Prostate gland (tissue), 2 donors: ENCODE data around the gene PRPS1L1. TPM values are rescaled to one million over a fixed set of nuclear protein-coding genes. Genes with fewer than 3 reads are reported as not detected.

ENCODE experiments used
- DNase-seq: peaks from one replicate; pipeline ENCODE4 v3.0.0-alpha.2; 2019; ENCODE audit warnings: low spot score
- H3K27ac ChIP-seq, 2 donors: fragments of 200-600 bp; sonication (generic); 2 replicates each; pipeline ENCODE4 v1.5.1; 2017 to 2019
- H3K27me3 ChIP-seq: fragments of 200-600 bp; sonication (generic); replicated peaks from 2 replicates; pipeline ENCODE4 v1.5.1; 2019; ENCODE audit not compliant: insufficient read depth
- H3K36me3 ChIP-seq, 2 donors: fragments of 200-600 bp; sonication (generic); 1 replicate in 1 of 2; 2 replicates in 1 of 2; pipeline versions ENCODE4 v1.5.1 to v1.8.1; 2017 to 2019
- H3K4me1 ChIP-seq: fragments of 200-600 bp; sonication (generic); replicated peaks from 2 replicates; pipeline ENCODE4 v1.5.1; 2019
- H3K4me3 ChIP-seq, 2 donors: fragments of 200-600 bp; sonication (generic); 2 replicates each; pipeline ENCODE4 v1.5.1; 2017 to 2019
- H3K9me3 ChIP-seq: fragments of 200-600 bp; sonication (generic); 2 replicates; pipeline ENCODE4 v1.5.1; 2017
- POLR2A ChIP-seq: fragments of 450-650 bp; IDR thresholded peaks from one replicate; pipeline ENCODE4 v1.6.1; 2016; ENCODE audit warnings: antibody characterized with exemption, mild to moderate bottlenecking
- POLR2AphosphoS5 ChIP-seq: sonication (generic); formaldehyde crosslinking; IDR thresholded peaks from one replicate; pipeline ENCODE4 v1.6.1; 2017; ENCODE audit warnings: antibody characterized with exemption
- WGBS: methylation state at CpG from one replicate; pipeline ENCODE4 v1.1.5; 2018; 5-methylcytosine and 5-hydroxymethylcytosine counted together
- intact Hi-C: fragments of 100-400 bp; cut with DNase I; formaldehyde crosslinking; loops from one replicate; pipeline ENCODE4 v1.14.2; 2022
- total RNA-seq, 2 donors: library from RNA; depleted of rRNA; stranded (reverse); fragments of >200 nt; gene quantifications; one replicate each; pipeline ENCODE4 v1.1.0, GENCODE V29; 2016
- TF ChIP-seq, protein P1 (sequence below), 4 experiments: fragments of 200-600 bp in 2 of 4; fragments of 450-650 bp in 2 of 4; sonication (generic) in 2 of 4; IDR thresholded peaks; 1 replicate in 3 of 4; 2 replicates in 1 of 4; pipeline ENCODE4 v1.5.1; 2016 to 2019; ENCODE audit warnings: antibody characterized with exemption in 4 of 4, mild to moderate bottlenecking in 2 of 4, moderate library complexity in 2 of 4

Gene PRPS1L1
- total RNA-seq, 2 donors from 2014 or later, result 2.7 TPM; not detected in 1

DNA sequence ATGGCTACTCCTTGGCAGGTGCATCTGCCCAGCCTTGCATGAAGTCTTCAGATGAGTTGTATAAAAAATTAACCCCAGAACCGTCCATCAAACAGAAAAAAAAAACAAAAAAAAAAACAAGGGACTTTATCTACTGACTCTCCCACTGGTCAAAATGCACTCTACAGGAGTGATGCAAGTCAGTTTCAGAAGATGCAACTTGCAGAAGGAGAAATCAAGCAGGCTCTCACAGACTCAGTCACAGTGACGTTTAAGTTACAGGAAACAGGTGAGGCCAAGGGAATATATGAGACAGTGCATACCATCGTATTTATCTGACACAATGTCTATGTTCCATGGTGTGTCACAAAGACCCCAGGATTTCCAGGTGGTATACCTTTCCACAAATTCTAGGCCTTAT lies 17.5 kb upstream of the PRPS1L1 start:
- H3K27me3 ChIP-seq, result no peaks in the 10 kb centered on the region
- 84% methylated on average over 3 of the region's 3 CpGs for WGBS
- no peaks in the 10 kb centered on the region for H3K9me3 ChIP-seq
- no peak overlapping the region for H3K27ac ChIP-seq
- TF ChIP-seq POLR2AphosphoS5, result no peak
- no peak for TF ChIP-seq POLR2A
- TF ChIP-seq, protein P1, sequence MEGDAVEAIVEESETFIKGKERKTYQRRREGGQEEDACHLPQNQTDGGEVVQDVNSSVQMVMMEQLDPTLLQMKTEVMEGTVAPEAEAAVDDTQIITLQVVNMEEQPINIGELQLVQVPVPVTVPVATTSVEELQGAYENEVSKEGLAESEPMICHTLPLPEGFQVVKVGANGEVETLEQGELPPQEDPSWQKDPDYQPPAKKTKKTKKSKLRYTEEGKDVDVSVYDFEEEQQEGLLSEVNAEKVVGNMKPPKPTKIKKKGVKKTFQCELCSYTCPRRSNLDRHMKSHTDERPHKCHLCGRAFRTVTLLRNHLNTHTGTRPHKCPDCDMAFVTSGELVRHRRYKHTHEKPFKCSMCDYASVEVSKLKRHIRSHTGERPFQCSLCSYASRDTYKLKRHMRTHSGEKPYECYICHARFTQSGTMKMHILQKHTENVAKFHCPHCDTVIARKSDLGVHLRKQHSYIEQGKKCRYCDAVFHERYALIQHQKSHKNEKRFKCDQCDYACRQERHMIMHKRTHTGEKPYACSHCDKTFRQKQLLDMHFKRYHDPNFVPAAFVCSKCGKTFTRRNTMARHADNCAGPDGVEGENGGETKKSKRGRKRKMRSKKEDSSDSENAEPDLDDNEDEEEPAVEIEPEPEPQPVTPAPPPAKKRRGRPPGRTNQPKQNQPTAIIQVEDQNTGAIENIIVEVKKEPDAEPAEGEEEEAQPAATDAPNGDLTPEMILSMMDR (IDR thresholded peaks at IDR 0.05), result no peak
- H3K4me3 ChIP-seq, result no peak overlapping the region
- intact Hi-C loops, result no loop called here
- H3K36me3 ChIP-seq, result no peaks in the 10 kb centered on the region
- DNase-seq, result no peak
- H3K4me1 ChIP-seq, result no peaks in the 10 kb centered on the region

DNA sequence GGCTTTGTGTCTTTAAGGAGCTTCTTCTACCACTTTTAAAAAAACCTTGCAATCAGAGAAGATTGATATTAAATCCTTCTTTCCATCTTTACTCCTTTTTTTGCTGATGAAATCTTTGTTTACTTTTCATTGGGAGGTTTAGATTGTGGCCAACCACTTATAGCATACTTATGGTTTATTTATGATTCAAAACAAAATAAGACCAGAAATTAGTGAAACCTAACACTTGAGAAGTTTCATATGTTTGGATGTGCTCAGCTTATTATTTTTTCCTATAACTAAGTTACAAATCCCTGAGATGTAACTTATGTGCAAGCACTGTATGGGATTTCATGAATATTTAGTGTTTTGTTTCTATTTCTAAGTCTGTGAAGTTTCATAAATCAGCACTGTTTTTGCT lies 13.5 kb upstream of the PRPS1L1 start:
- TF ChIP-seq, protein P1 (IDR thresholded peaks at IDR 0.05), result no peak
- TF ChIP-seq POLR2A (no peak), POLR2AphosphoS5 (no peak)
- Histone ChIP-seq H3K27me3 (no peaks in the 10 kb centered on the region), H3K27ac (no peak overlapping the region), H3K36me3 (no peaks in the 10 kb centered on the region), H3K9me3 (no peaks in the 10 kb centered on the region), H3K4me3 (no peak overlapping the region), H3K4me1 (no peaks in the 10 kb centered on the region)
- no peak for DNase-seq
- intact Hi-C loops, result no loop called here

DNA sequence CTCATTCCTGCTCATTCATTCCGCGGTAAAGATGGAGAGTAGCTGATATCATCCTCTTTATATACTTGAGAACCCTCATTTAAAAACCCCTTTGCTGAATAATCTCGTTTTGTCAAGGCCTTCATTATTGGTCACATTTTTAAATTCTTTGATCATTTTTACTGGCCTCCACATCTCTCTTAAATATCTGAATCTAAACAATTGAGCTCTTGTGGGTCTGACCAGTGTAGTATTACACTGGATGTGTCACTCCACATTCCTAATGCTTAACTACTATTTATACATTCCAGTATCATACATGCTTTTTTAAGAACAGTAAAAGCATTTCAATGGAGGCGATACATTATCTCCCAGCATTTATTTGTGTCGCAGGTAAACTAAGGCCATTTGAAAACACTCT lies 12.6 kb upstream of the PRPS1L1 start:
- no peak for DNase-seq
- TF ChIP-seq POLR2A, result no peak
- TF ChIP-seq, protein P1 (IDR thresholded peaks at IDR 0.05), result no peak
- no peak for TF ChIP-seq POLR2AphosphoS5
- H3K27me3 ChIP-seq, result no peaks in the 10 kb centered on the region
- H3K27ac ChIP-seq, result no peak overlapping the region
- no peak overlapping the region for H3K4me3 ChIP-seq
- WGBS, result 47% methylated on average over 5 of the region's 5 CpGs
- H3K4me1 ChIP-seq, result no peaks in the 10 kb centered on the region
- intact Hi-C loops, result no loop called here
- H3K9me3 ChIP-seq, result no peaks in the 10 kb centered on the region
- H3K36me3 ChIP-seq, result no peaks in the 10 kb centered on the region

DNA sequence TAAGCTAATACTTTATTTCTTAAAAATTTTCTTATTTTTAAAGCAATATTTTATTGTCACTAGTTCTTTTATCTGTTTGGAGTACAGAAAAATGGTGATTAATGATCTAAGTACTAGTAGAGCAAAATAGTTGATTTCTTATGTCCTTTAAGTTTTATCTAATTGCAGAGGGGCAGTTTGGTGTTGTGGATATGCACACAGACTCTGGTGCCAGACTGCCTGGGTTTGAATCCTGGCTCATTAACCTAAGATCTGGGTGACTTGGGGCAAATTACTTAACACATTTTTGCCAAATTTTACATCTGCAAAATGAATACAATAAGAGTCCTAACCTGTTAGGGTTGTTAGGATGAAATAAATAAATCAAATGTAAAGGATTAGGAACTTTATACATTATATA lies 10.7 kb upstream of the PRPS1L1 start:
- no peak for DNase-seq
- no peak for TF ChIP-seq POLR2A
- TF ChIP-seq, protein P1 (IDR thresholded peaks at IDR 0.05), result no peak
- intact Hi-C loops, result no loop called here

DNA sequence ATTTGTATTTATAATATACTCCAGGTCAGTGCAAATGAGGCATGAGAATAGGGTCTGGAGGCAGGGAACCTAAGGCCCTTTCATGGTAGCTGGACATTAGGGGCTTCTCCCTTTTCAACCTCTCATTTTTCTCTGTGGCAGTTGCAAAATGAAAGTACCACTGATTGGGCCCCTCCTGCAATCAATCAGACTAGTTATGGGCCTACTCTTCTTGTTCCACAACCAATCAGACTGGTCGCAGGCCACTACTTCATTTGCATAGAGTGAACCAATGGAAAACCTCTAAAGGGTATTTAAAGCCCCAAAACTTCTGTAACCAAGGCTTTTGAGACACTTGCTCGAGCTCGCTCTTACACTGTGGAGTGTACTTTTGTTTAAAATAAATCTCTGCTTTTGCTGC lies 10.0 kb upstream of the PRPS1L1 start:
- H3K36me3 ChIP-seq, result no peaks in the 10 kb centered on the region
- no peaks in the 10 kb centered on the region for H3K27me3 ChIP-seq
- no peaks in the 10 kb centered on the region for H3K4me1 ChIP-seq
- no peak overlapping the region for H3K27ac ChIP-seq
- TF ChIP-seq POLR2A, result no peak
- 94% methylated on average over 3 of the region's 3 CpGs for WGBS
- no peaks in the 10 kb centered on the region for H3K9me3 ChIP-seq
- intact Hi-C loops, result no loop called here
- no peak for DNase-seq
- H3K4me3 ChIP-seq, result no peak overlapping the region

More for the DNA sequence above, 10.7 kb upstream of the PRPS1L1 start:
- H3K4me1 ChIP-seq, result no peaks in the 10 kb centered on the region
- H3K27ac ChIP-seq, result no peak overlapping the region
- no peak overlapping the region for H3K4me3 ChIP-seq
- no peaks in the 10 kb centered on the region for H3K36me3 ChIP-seq
- no peaks in the 10 kb centered on the region for H3K9me3 ChIP-seq
- H3K27me3 ChIP-seq, result no peaks in the 10 kb centered on the region
